Motor neuron (in vitro differentiated cells): Measurements from ENCODE around the gene ANKRD44. TPM values are rescaled to one million over a fixed set of nuclear protein-coding genes. Genes with fewer than 3 reads are reported as not detected.
A peak's percentile ranks its signal among the peaks of the same experiment; 100 is the strongest.

Source experiments
- ATAC-seq, 8 experiments: fragments of 200-7000 bp; cut with Tn5 transposase; replicated peaks in 6 of 8; 2 replicates each; pipeline ENCODE4 v1.8.0; 2021; ENCODE audit warnings: mild to moderate bottlenecking in 8 of 8, moderate library complexity in 8 of 8
- H3K27ac ChIP-seq, 2 donors: fragments of 250-450 bp; sonication (Bioruptor Pico); 2 replicates each; pipeline ENCODE4 v1.9.0; 2021; ENCODE audit warnings: antibody characterized with exemption in 2 of 2, mild to moderate bottlenecking in 2 of 2, moderate library complexity in 1 of 2
- H3K4me1 ChIP-seq, 2 donors: fragments of 250-450 bp; sonication (Bioruptor Pico); replicated peaks in 1 of 2; 2 replicates each; pipeline ENCODE4 v1.6.1; 2021; ENCODE audit warnings: antibody characterized with exemption in 2 of 2, mild to moderate bottlenecking in 2 of 2, moderate library complexity in 1 of 2
- H3K4me3 ChIP-seq, 5 donors: fragments of 250-450 bp; sonication (Bioruptor Pico); 2 replicates each; pipeline ENCODE4 v1.9.0; 2021; ENCODE audit warnings: antibody characterized with exemption in 5 of 5, mild to moderate bottlenecking in 5 of 5, moderate library complexity in 4 of 5
- WGBS, 10 experiments: fragments of 450-650 bp; shearing (Covaris generic); methylation state at CpG; one replicate each; pipeline ENCODE4 v1.0.0; 2022; 5-methylcytosine and 5-hydroxymethylcytosine counted together
- in situ Hi-C, 9 experiments: fragments of 400-800 bp; cut with MboI; loops; one replicate each; pipeline ENCODE4 v1.15.0; 2021; ENCODE audit warnings: low sequenced_read_pairs in 9 of 9, low pct_unique_long_range_greater_than_20kb in 2 of 9; ENCODE audit not compliant: unreplicated experiment in 9 of 9
- total RNA-seq, 8 experiments: library from RNA; unstranded; fragments of 300-600 nt; gene quantifications; 2 replicates each; pipeline versions ENCODE4 v1.2.3 to v1.2.4, GENCODE V29; 2022

Gene ANKRD44
- total RNA-seq, 8 experiments from 2014 or later: 3.4 to 28.8 (median 14.8) TPM

DNA sequence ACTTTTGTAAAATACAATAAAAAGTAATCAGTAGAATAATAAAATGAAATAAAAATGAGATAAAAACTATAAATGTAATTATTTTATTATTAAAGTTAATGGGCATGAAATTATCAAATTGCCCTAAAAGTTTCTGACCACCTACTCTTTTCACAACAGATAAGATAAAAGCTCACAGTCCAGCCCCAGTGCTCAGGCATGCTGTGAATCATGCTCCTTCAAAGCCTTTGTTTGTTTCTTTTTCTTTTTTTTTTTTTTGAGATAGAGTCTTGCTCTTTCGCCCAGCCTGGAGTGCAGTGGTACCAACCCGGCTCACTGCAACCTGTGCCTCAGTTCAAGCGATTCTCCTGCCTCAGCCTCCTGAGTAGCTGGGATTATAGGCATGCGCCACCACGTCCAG lies 181.7 kb downstream of the ANKRD44 start:
- no peak for ATAC-seq
- Histone ChIP-seq H3K27ac (no peak overlapping the region), H3K4me3 (no peak overlapping the region), H3K4me1 (peaks cover 10 to 24% of the 10 kb centered on the region in 2 donors)
- WGBS, 10 experiments: 80 to 100% (median 89%) methylated on average over 1 to 5 of the region's 5 CpGs; no CpG with 5 or more reads in 2 of the 10 experiments
- in situ Hi-C loops: no loop called here

DNA sequence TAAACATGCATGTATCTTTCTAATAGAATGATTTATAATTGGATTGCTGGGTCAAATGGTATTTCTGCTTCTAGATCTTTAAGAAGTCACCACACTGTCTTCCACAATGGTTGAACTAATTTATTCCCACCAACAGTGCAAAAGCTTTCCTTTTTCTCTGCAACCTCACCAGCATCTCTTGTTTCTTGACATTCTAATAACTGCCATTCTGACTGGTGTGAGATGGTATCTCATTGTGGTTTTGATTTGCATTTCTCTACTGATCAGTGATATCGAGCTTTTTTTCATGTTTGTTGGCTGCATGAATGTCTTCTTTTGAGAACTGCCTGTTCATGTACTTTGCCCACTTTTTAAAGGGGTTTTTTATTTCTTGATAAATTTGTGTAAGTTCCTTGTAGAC lies 182.5 kb downstream of the ANKRD44 start:
- H3K4me1 ChIP-seq: peaks cover 10 to 25% of the 10 kb centered on the region in 2 donors
- WGBS, 10 experiments: 63 to 100% (median 100%) methylated on average over 1 of the region's 1 CpG; no CpG with 5 or more reads in 5 of the 10 experiments
- in situ Hi-C loops: no loop called here
- no peak for ATAC-seq
- H3K4me3 ChIP-seq: no peak overlapping the region
- H3K27ac ChIP-seq: no peak overlapping the region

DNA sequence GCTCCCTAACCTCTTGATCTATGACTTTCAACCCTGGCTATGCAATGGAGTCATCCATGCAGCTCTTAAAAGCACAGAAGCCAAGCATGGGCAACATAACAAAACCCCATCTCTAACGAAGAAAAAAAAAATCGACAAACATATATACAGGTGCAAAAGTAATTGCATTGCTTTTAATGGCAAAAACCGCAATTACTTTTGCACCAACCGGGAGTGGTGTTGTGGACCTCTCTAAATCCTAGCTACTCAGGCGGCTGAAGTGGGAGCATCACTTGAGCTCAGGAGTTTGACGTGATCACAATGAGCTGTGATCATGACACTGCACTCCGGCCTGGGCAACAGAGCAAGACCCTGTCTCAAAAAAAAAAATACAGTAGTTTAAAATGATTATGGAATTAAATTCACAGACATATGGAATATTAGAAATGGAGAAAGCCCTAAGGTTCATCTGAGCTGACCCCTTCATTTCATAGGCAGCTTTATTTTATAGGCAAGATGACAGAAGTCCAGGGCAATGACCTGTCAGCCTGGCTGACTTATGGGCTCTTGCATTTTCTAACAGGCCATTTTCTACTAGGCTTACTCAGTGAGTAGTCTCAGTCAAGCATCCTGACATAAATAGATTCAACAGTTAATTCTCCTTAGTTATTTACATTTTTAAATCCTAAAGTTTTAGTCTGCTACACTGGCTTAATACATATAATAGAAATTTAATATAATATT lies 183.8 kb downstream of the ANKRD44 start:
- no peak overlapping the region for H3K27ac ChIP-seq
- peaks cover 10 to 25% of the 10 kb centered on the region in 2 donors for H3K4me1 ChIP-seq
- ATAC-seq: peak in 4 of 8 experiments; percentile 21 to 57 (median 32)
- WGBS, 10 experiments: 79 to 100% (median 90%) methylated on average over 1 to 7 of the region's 7 CpGs
- in situ Hi-C loops: no loop called here
- H3K4me3 ChIP-seq: no peak overlapping the region

DNA sequence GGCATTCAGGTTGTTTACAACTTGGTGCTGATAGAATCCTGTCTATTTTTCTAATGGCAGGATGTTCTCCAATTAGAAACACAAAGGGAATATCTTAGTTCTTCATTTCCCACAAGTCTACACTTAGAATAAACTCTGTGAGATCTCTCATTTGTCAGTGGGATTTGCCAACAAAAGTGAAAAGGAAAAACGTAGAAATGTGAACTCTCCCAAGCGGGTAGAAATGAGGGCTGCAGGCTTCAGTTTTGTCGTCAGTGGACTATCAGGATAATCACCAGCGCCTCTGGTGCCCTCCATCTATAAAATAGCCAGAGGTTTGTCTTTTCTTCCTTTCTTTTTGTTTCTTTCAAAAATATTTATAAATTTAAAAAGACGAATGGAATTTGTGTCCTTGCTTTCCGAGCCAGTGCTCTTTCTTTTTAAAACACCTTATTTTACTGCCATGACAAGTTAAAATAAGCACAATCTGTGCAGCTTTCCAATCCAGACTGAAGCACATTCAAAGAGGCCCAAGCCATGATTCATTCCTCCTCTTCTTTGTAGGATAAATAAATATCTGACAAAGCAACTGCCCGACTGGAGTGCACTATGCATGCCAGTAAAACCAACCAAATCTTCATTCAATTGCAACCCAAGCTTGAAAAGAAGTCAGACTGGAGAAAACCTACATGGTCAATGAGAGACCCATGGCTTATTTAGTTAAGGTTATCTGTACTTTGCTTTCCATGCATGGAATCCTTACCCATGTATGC lies 185.8 kb downstream of the ANKRD44 start:
- H3K4me1 ChIP-seq: peaks cover 10 to 22% of the 10 kb centered on the region in 2 donors
- no peak overlapping the region for H3K4me3 ChIP-seq
- in situ Hi-C loops: loop anchor here in 2 of 9 experiments (25.0 kb wide), 2 partner anchors 212 to 237 kb away; no protein-coding TSS in a partner anchor
- ATAC-seq: peak in 5 of 8 experiments; percentile 63 to 87 (median 67)
- H3K27ac ChIP-seq: no peak overlapping the region
- WGBS, 10 experiments: 42 to 93% (median 59%) methylated on average over 2 to 7 of the region's 7 CpGs; no CpG with 5 or more reads in 1 of the 10 experiments

- peaks cover 10 to 20% of the 10 kb centered on the region in 2 donors for H3K4me1 ChIP-seq
- H3K4me3 ChIP-seq: no peak overlapping the region
- 60 to 100% (median 100%) methylated on average over 1 of the region's 1 CpG; no CpG with 5 or more reads in 3 of the 10 experiments for WGBS, 10 experiments
- ATAC-seq: no peak
- in situ Hi-C loops: loop anchor here in 2 of 9 experiments (25.0 kb wide), 2 partner anchors 214 to 239 kb away; no protein-coding TSS in a partner anchor
- H3K27ac ChIP-seq: no peak overlapping the region
Measured at GRCh38 chr2:197122821-197123220, 187.8 kb downstream of the ANKRD44 start.

DNA sequence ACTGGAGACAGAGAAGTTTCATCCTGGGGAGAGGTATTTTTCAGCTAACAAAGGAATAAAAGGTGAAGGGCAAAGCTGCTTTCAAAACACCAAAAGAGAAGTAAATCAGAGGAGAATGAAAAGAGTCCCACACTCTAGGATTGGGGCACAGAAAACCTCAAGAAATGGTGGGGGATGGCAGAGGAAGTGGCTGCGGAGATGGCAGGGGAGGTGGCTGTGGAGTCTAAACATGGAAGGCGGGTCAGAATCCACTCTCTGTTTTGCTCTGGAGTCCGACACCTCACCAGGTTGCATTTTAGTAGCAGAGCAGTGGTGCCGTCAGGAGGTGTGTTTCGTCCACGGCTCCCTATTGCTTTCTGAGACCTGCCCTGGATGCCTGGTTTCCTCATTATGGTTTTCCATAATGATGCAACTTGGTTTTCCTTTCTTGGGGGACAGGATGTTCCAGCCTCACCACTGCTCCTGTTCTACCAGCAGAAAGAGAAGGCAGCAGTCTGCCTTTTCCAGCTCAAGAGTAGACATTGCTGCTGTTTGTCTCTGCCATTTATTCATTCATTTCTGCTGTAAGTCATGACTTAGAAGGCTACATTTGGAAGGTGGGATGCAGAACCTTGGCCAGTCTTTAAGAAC lies 188.7 kb downstream of the ANKRD44 start:
- H3K27ac ChIP-seq: no peak overlapping the region
- WGBS, 10 experiments: 40 to 91% (median 79%) methylated on average over 1 to 6 of the region's 6 CpGs; no CpG with 5 or more reads in 4 of the 10 experiments
- in situ Hi-C loops: loop anchor here in 2 of 9 experiments (25.0 kb wide), 2 partner anchors 215 to 240 kb away; no protein-coding TSS in a partner anchor
- peaks cover 10 to 20% of the 10 kb centered on the region in 2 donors for H3K4me1 ChIP-seq
- H3K4me3 ChIP-seq: no peak overlapping the region
- ATAC-seq: no peak

GRCh38 chr2:197121255-197121654 lies 189.3 kb downstream of the ANKRD44 start:
- no peak overlapping the region for H3K27ac ChIP-seq
- 50 to 100% (median 95%) methylated on average over 1 to 8 of the region's 8 CpGs for WGBS, 10 experiments
- ATAC-seq: no peak
- H3K4me1 ChIP-seq: peaks cover 10 to 20% of the 10 kb centered on the region in 2 donors
- no peak overlapping the region for H3K4me3 ChIP-seq
- in situ Hi-C loops: loop anchor here in 2 of 9 experiments (25.0 kb wide), 2 partner anchors 216 to 241 kb away; no protein-coding TSS in a partner anchor

- in situ Hi-C loops: loop anchor here in 4 of 9 experiments (10.0 to 25.0 kb wide), 3 partner anchors 221 to 258 kb away; no protein-coding TSS in a partner anchor
- Histone ChIP-seq H3K4me1 (no peaks in the 10 kb centered on the region), H3K27ac (no peak overlapping the region), H3K4me3 (no peak overlapping the region)
- ATAC-seq: no peak
- WGBS, 10 experiments: 63 to 89% (median 84%) methylated on average over 2 to 10 of the region's 10 CpGs; no CpG with 5 or more reads in 1 of the 10 experiments
Measured at GRCh38 chr2:197116306-197116879, 194.2 kb downstream of the ANKRD44 start.

GRCh38 chr2:197115325-197115724 lies 195.3 kb downstream of the ANKRD44 start:
- Histone ChIP-seq H3K27ac (no peak overlapping the region), H3K4me1 (no peaks in the 10 kb centered on the region), H3K4me3 (no peak overlapping the region)
- ATAC-seq: no peak
- in situ Hi-C loops: loop anchor here in 4 of 9 experiments (10.0 to 25.0 kb wide), 3 partner anchors 222 to 259 kb away; no protein-coding TSS in a partner anchor

DNA sequence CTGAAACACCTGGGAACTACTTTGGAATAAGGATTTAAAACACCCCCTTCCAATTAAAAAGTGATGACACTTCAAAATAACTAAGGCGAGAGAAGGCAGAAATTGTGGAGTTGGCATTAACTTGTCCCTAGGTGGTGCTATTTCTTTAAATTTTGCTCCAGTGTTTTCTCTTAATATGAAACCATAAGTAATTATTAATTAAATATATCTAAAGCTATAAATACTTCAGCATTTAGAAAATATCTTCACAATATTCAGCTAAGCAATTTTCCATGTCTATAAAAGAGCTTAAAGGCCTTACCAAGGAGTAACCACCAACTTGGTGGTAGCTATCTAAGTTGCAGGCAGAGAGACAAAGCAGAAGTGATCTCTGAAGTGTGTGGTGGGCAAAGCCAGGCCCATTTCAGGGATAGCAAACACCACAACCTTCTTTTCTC lies 197.3 kb downstream of the ANKRD44 start:
- Histone ChIP-seq H3K4me1 (peaks cover 3 to 8% of the 10 kb centered on the region in 2 donors), H3K27ac (no peak overlapping the region), H3K4me3 (no peak overlapping the region)
- 0 to 40% (median 29%) methylated on average over 1 of the region's 1 CpG; no CpG with 5 or more reads in 2 of the 10 experiments for WGBS, 10 experiments
- ATAC-seq: peak in 1 of 8 experiments; percentile 51
- in situ Hi-C loops: loop anchor here in 4 of 9 experiments (10.0 to 25.0 kb wide), 3 partner anchors 224 to 262 kb away; no protein-coding TSS in a partner anchor

GRCh38 chr2:197109326-197109725 lies 201.3 kb downstream of the ANKRD44 start:
- Histone ChIP-seq H3K4me3 (no peak overlapping the region), H3K27ac (no peak overlapping the region), H3K4me1 (peaks cover 8 to 11% of the 10 kb centered on the region in 2 donors)
- WGBS, 10 experiments: 20 to 100% (median 90%) methylated on average over 1 to 2 of the region's 2 CpGs
- in situ Hi-C loops: loop anchor here in 2 of 9 experiments (25.0 kb wide), 2 partner anchors 228 to 253 kb away; no protein-coding TSS in a partner anchor
- ATAC-seq: no peak

DNA sequence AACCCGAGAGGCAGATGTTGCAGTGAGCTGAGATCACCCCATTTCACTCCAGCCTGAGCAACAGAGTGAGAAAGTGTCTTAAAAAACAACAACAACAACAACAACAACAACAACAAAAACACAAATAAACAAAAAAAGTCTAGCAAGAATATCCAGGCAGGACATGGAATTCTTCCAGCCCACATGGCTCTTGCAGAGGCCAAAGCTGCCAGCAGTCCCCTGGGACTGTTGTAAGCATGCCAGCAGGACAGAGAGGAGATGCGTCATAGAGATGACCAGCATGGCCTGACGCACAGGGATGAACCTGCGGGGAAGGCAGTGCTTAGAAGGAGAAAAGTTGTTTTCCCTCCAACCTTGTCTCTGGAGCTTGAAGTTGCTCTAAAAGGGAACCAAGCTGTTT lies 201.8 kb downstream of the ANKRD44 start:
- in situ Hi-C loops: loop anchor here in 2 of 9 experiments (25.0 kb wide), 2 partner anchors 229 to 254 kb away; no protein-coding TSS in a partner anchor
- H3K27ac ChIP-seq: no peak overlapping the region
- peak in 7 of 8 experiments; percentile 73 to 96 (median 90) for ATAC-seq
- peaks cover 8 to 11% of the 10 kb centered on the region in 2 donors for H3K4me1 ChIP-seq
- no peak overlapping the region for H3K4me3 ChIP-seq
- 69 to 100% (median 73%) methylated on average over 1 to 4 of the region's 4 CpGs; no CpG with 5 or more reads in 6 of the 10 experiments for WGBS, 10 experiments
